Fibroblast of upper back skin (primary cell): Measurements from ENCODE around the gene MAML3.
A peak's percentile ranks its signal among the peaks of the same experiment; 100 is the strongest.

Source experiments
- DNase-seq: peaks from one replicate; pipeline ENCODE4 v3.0.0-alpha.2; 2013

Gene MAML3

GRCh38 chr4:140154572-140154891 is 548 bp upstream of the MAML3 start:
- no peak for DNase-seq

- no peak for DNase-seq
Observed at GRCh38 chr4:140153419-140153717, 616 bp downstream of the MAML3 start.

GRCh38 chr4:140152751-140153418 is 1.1 kb downstream of the MAML3 start:
- peak; percentile 45 for DNase-seq

- DNase-seq, result no peak
Observed at GRCh38 chr4:140152013-140152703, 1.8 kb downstream of the MAML3 start.

GRCh38 chr4:140151699-140152012 is 2.3 kb downstream of the MAML3 start:
- DNase-seq, result peak; percentile 82

GRCh38 chr4:140150886-140151698 is 2.9 kb downstream of the MAML3 start:
- peak; percentile 95 for DNase-seq

GRCh38 chr4:140150636-140150885 is 3.4 kb downstream of the MAML3 start:
- no peak for DNase-seq

- peak; percentile 36 for DNase-seq
Observed at GRCh38 chr4:140149846-140150635, 3.9 kb downstream of the MAML3 start.

- DNase-seq, result no peak
Observed at GRCh38 chr4:140144050-140144449, 9.9 kb downstream of the MAML3 start.

- no peak for DNase-seq
Observed at GRCh38 chr4:140141210-140141835, 12.7 kb downstream of the MAML3 start.

GRCh38 chr4:140140566-140140965 is 13.4 kb downstream of the MAML3 start:
- DNase-seq, result no peak

GRCh38 chr4:140138428-140138827 is 15.6 kb downstream of the MAML3 start:
- DNase-seq, result no peak

GRCh38 chr4:140137671-140138070 is 16.3 kb downstream of the MAML3 start:
- DNase-seq, result peak; percentile 35

GRCh38 chr4:140136509-140136908 is 17.5 kb downstream of the MAML3 start:
- DNase-seq, result peak; percentile 50

- peak; percentile 62 for DNase-seq
Observed at GRCh38 chr4:140135529-140136088, 18.4 kb downstream of the MAML3 start.

GRCh38 chr4:140134746-140135425 is 19.1 kb downstream of the MAML3 start:
- no peak for DNase-seq

GRCh38 chr4:140133576-140133975 is 20.4 kb downstream of the MAML3 start:
- no peak for DNase-seq

GRCh38 chr4:140131675-140132229 is 22.2 kb downstream of the MAML3 start:
- DNase-seq, result no peak

GRCh38 chr4:140130677-140131076 is 23.3 kb downstream of the MAML3 start:
- DNase-seq, result peak; percentile 68

GRCh38 chr4:140127422-140127821 is 26.6 kb downstream of the MAML3 start:
- DNase-seq, result no peak

GRCh38 chr4:140126261-140126660 is 27.7 kb downstream of the MAML3 start:
- DNase-seq, result no peak

GRCh38 chr4:140125374-140125773 is 28.6 kb downstream of the MAML3 start:
- DNase-seq, result no peak
